Neural cell (in vitro differentiated cells): Measurements from ENCODE around the gene FOXO6. TPM values are rescaled to one million over a fixed set of nuclear protein-coding genes. Genes with fewer than 3 reads are reported as not detected.

Experiments used
- H2AFZ ChIP-seq: fragments of 200-600, 300-800 bp; sonication (generic), shearing (Covaris generic); 2 replicates; pipeline ENCODE4 v1.6.0; 2014; ENCODE audit warnings: low read depth, mild to moderate bottlenecking, antibody characterized with exemption, low read length, moderate library complexity
- H3F3A ChIP-seq: fragments of 200-600 bp; shearing (Covaris generic); 2 replicates; pipeline ENCODE4 v1.6.1; 2016; ENCODE audit warnings: mild to moderate bottlenecking, moderate library complexity, mixed read lengths, antibody characterized with exemption, low read length; ENCODE audit not compliant: insufficient read depth, poor library complexity, severe bottlenecking
- H3K27ac ChIP-seq: fragments of 200-600, 300-800 bp; sonication (generic), shearing (Covaris generic); 2 replicates; pipeline ENCODE4 v1.5.1; 2014; ENCODE audit warnings: mild to moderate bottlenecking, low read length, moderate library complexity
- H3K27me3 ChIP-seq: fragments of 300-800, 200-600 bp; sonication (generic), shearing (Covaris generic); 2 replicates; pipeline ENCODE4 v1.6.0; 2014; ENCODE audit warnings: mild to moderate bottlenecking, low read depth, low read length, moderate library complexity; ENCODE audit not compliant: insufficient read depth
- H3K36me3 ChIP-seq: fragments of 300-800, 200-600 bp; sonication (generic), shearing (Covaris generic); 2 replicates; pipeline ENCODE4 v1.5.1; 2014; ENCODE audit warnings: mild to moderate bottlenecking, antibody characterized with exemption, low read length, moderate library complexity; ENCODE audit not compliant: insufficient read depth
- H3K4me2 ChIP-seq: fragments of 300-800, 200-600 bp; sonication (generic), shearing (Covaris generic); 2 replicates; pipeline ENCODE4 v1.6.0; 2014; ENCODE audit warnings: mild to moderate bottlenecking, low read length
- H3K4me3 ChIP-seq: fragments of 300-800, 200-600 bp; sonication (generic), shearing (Covaris generic); 2 replicates; pipeline ENCODE4 v1.5.1; 2014; ENCODE audit warnings: mild to moderate bottlenecking, low read length, moderate library complexity
- H3K79me2 ChIP-seq: fragments of 200-600 bp; shearing (Covaris generic); replicated peaks from 2 replicates; pipeline ENCODE4 v1.6.0; 2014; ENCODE audit warnings: mild to moderate bottlenecking, low read length, moderate library complexity; ENCODE audit not compliant: insufficient read depth
- H3K9ac ChIP-seq: fragments of 300-800, 200-600 bp; sonication (generic), shearing (Covaris generic); 2 replicates; pipeline ENCODE4 v1.6.1; 2016; ENCODE audit warnings: mild to moderate bottlenecking, low read length, mixed read lengths
- H3K9me2 ChIP-seq: fragments of 200-600 bp; shearing (Covaris generic); 2 replicates; pipeline ENCODE4 v1.6.1; 2016; ENCODE audit warnings: mild to moderate bottlenecking, low read length, mixed read lengths; ENCODE audit not compliant: insufficient read depth
- H3K9me3 ChIP-seq: fragments of 200-600, 300-800 bp; sonication (generic), shearing (Covaris generic); 2 replicates; pipeline ENCODE4 v1.6.1; 2016; ENCODE audit warnings: mild to moderate bottlenecking, mixed run types, low read length, moderate library complexity, mixed read lengths
- H4K20me1 ChIP-seq: fragments of 200-600 bp; shearing (Covaris generic); 2 replicates; pipeline ENCODE4 v1.6.1; 2016; ENCODE audit warnings: mild to moderate bottlenecking, mixed run types; ENCODE audit not compliant: insufficient read depth
- EP300 ChIP-seq: fragments of 450-650 bp; conservative IDR thresholded peaks from 2 replicates; pipeline ENCODE4 v1.6.1; 2014; ENCODE audit warnings: antibody characterized with exemption, mild to moderate bottlenecking, moderate library complexity; ENCODE audit not compliant: poor library complexity, severe bottlenecking
- EZH2 ChIP-seq: fragments of 200-600, 300-800 bp; shearing (Covaris generic), sonication (generic); IDR thresholded peaks from 2 replicates; pipeline ENCODE4 v1.6.1; 2014; ENCODE audit warnings: antibody characterized with exemption, low read length, borderline replicate concordance, mild to moderate bottlenecking; ENCODE audit not compliant: insufficient read depth, poor library complexity, severe bottlenecking
- MXI1 ChIP-seq: fragments of 450-650 bp; conservative IDR thresholded peaks from 2 replicates; pipeline ENCODE4 v1.6.1; 2014; ENCODE audit warnings: antibody characterized with exemption, mild to moderate bottlenecking; ENCODE audit not compliant: poor library complexity, severe bottlenecking
- POLR2AphosphoS5 ChIP-seq: IDR thresholded peaks from 2 replicates; pipeline ENCODE4 v1.6.1; 2012
- REST ChIP-seq: IDR thresholded peaks from 2 replicates; pipeline ENCODE4 v1.6.1; 2012; ENCODE audit warnings: borderline replicate concordance
- SMC3 ChIP-seq: fragments of 450-650 bp; conservative IDR thresholded peaks from 2 replicates; pipeline ENCODE4 v1.6.1; 2014; ENCODE audit warnings: antibody characterized with exemption, mild to moderate bottlenecking, moderate library complexity; ENCODE audit not compliant: poor library complexity
- TAF1 ChIP-seq: IDR thresholded peaks from 2 replicates; pipeline ENCODE4 v1.6.1; 2012; ENCODE audit warnings: low read depth
- polyA plus RNA-seq: library from polyadenylated mRNA; depleted of rRNA; stranded (reverse); fragments of >200 nt; gene quantifications from 2 replicates; pipeline ENCODE4 v1.2.3, GENCODE V29; 2014
- TF ChIP-seq, protein P1 (sequence below): fragments of 450-650 bp; IDR thresholded peaks from 2 replicates; pipeline ENCODE4 v1.5.1; 2014; ENCODE audit warnings: antibody characterized with exemption, mild to moderate bottlenecking, moderate library complexity; ENCODE audit not compliant: poor library complexity, severe bottlenecking

Gene FOXO6
- polyA plus RNA-seq, 1 donor from 2014 or later = 0.59 TPM

DNA sequence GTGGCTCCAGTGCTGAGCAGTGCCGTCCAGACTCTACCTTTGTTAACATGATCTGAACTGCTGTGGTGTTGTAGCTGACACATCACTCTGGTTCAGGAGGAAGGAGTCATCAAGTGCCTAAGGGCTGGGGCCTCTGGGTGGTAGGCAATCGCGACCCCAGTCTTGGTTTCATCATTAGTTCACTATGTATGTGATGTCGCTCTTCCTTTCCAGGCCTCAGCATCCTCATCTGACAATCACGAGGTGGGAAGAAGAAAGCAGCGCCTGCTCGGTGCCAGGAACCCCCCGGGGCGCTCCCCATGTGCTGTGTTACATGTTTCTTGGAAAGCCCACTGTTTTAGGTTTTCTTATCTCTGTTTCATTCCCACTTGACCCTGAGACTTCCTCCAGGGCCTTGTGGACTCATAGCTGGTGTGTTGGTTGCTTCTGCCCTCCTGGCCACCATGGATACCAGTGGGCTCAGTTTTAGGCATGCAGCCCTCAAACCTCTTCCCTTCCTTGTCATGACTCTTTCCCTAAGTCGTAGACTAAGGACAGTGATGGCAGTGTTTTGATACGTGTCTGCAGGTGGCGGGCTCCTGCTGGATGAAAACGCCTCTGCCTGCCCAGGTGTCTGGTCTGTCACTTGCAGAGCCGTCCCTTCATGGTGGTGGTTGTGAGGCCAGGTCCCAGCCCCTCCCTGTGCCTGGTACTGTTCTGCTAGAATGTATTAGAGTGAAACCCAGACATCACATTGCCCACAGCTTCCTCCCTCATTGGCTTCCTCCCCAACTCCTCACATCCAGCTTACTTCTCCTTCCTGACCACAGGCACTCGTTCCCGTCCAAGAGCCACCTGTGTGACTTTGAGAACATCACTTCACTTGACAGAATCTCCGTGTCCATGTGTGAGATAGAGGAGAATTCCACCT is 17.2 kb upstream of the FOXO6 start:
- H2AFZ ChIP-seq = no peak overlapping the region
- no peaks in the 10 kb centered on the region for H3F3A ChIP-seq
- no peaks in the 10 kb centered on the region for H3K9me3 ChIP-seq
- no peak overlapping the region for H3K27ac ChIP-seq
- no peaks in the 10 kb centered on the region for H3K9me2 ChIP-seq
- H4K20me1 ChIP-seq = no peaks in the 10 kb centered on the region
- no peaks in the 10 kb centered on the region for H3K79me2 ChIP-seq
- no peak overlapping the region for H3K9ac ChIP-seq
- no peaks in the 10 kb centered on the region for H3K36me3 ChIP-seq
- no peaks in the 10 kb centered on the region for H3K27me3 ChIP-seq
- TF ChIP-seq, protein P1, sequence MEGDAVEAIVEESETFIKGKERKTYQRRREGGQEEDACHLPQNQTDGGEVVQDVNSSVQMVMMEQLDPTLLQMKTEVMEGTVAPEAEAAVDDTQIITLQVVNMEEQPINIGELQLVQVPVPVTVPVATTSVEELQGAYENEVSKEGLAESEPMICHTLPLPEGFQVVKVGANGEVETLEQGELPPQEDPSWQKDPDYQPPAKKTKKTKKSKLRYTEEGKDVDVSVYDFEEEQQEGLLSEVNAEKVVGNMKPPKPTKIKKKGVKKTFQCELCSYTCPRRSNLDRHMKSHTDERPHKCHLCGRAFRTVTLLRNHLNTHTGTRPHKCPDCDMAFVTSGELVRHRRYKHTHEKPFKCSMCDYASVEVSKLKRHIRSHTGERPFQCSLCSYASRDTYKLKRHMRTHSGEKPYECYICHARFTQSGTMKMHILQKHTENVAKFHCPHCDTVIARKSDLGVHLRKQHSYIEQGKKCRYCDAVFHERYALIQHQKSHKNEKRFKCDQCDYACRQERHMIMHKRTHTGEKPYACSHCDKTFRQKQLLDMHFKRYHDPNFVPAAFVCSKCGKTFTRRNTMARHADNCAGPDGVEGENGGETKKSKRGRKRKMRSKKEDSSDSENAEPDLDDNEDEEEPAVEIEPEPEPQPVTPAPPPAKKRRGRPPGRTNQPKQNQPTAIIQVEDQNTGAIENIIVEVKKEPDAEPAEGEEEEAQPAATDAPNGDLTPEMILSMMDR = no peak
- TF ChIP-seq POLR2AphosphoS5 (no peak), TAF1 (no peak), MXI1 (no peak), SMC3 (no peak), EZH2 (no peak), EP300 (no peak), REST (no peak)
- H3K4me2 ChIP-seq = no peak overlapping the region
- H3K4me3 ChIP-seq = no peak overlapping the region

- no peaks in the 10 kb centered on the region for H3K27me3 ChIP-seq
- H2AFZ ChIP-seq = no peak overlapping the region
- TF ChIP-seq, protein P1 = no peak
- TF ChIP-seq EZH2 = no peak
- H4K20me1 ChIP-seq = no peaks in the 10 kb centered on the region
- H3F3A ChIP-seq = no peaks in the 10 kb centered on the region
- no peak overlapping the region for H3K4me3 ChIP-seq
- no peaks in the 10 kb centered on the region for H3K36me3 ChIP-seq
- H3K9me3 ChIP-seq = no peaks in the 10 kb centered on the region
- H3K9ac ChIP-seq = no peak overlapping the region
- no peak overlapping the region for H3K27ac ChIP-seq
- no peak overlapping the region for H3K4me2 ChIP-seq
- H3K79me2 ChIP-seq = no peaks in the 10 kb centered on the region
- no peaks in the 10 kb centered on the region for H3K9me2 ChIP-seq
Observed at GRCh38 chr1:41344708-41345159, 16.5 kb upstream of the FOXO6 start.
